PC-3 (cell line): ENCODE measurements around the gene BDKRB2. TPM values are rescaled to one million over a fixed set of nuclear protein-coding genes. Genes with fewer than 3 reads are reported as not detected.

Source experiments
- ATAC-seq: fragments of 200-7000 bp; cut with Tn5 transposase; 2 replicates; pipeline ENCODE4 v1.9.1; 2020; ENCODE audit warnings: mild to moderate bottlenecking, moderate library complexity
- BruUV-seq: library from RNA; stranded (reverse); fragments of 400-500 nt; replicated peaks from 2 replicates; lab custom pipeline; 2021; lab: Mats Ljungman, UMichigan
- CTCF ChIA-PET: fragments of 300-600 bp; sonication (Branson Sonifier 250); formaldehyde crosslinking; loops from one replicate; lab custom pipeline; 2022; ENCODE audit warnings: antibody characterized with exemption; lab: Charles Lee
- POLR2A ChIA-PET: fragments of 300-600 bp; sonication (Branson Sonifier 250); formaldehyde crosslinking; loops from one replicate; lab custom pipeline; 2022; ENCODE audit warnings: antibody characterized with exemption; ENCODE audit not compliant: unreplicated experiment; lab: Charles Lee
- DNase-seq: peaks from one replicate; pipeline ENCODE4 v3.0.0-alpha.2; 2015
- H2AFZ ChIP-seq: fragments of 300-600 bp; sonication (generic); 2 replicates; pipeline ENCODE4 v1.6.0; 2016; ENCODE audit warnings: antibody characterized with exemption, low read length
- H3F3A ChIP-seq: fragments of 300-600 bp; sonication (generic); one replicate; pipeline ENCODE4 v1.6.0; 2017; ENCODE audit warnings: antibody characterized with exemption, low read length, control low read depth, mild to moderate bottlenecking; ENCODE audit not compliant: unreplicated experiment
- H3K27ac ChIP-seq: fragments of 300-600 bp; sonication (generic); 2 replicates; pipeline ENCODE4 v1.5.1; 2016; ENCODE audit warnings: mild to moderate bottlenecking, low read length
- H3K27me3 ChIP-seq: fragments of 300-600 bp; sonication (generic); 2 replicates; pipeline ENCODE4 v1.6.1; 2016; ENCODE audit warnings: low read length, mixed read lengths
- H3K36me3 ChIP-seq: fragments of 300-600 bp; sonication (generic); 2 replicates; pipeline ENCODE4 v1.6.1; 2016; ENCODE audit warnings: low read depth, mixed run types, low read length, mixed read lengths
- H3K4me1 ChIP-seq: fragments of 300-600 bp; sonication (generic); 2 replicates; pipeline ENCODE4 v1.5.1; 2016; ENCODE audit warnings: low read length; ENCODE audit not compliant: insufficient read depth
- H3K4me2 ChIP-seq: fragments of 300-600 bp; sonication (generic); 2 replicates; pipeline ENCODE4 v1.6.0; 2016; ENCODE audit warnings: low read length
- H3K4me3 ChIP-seq: fragments of 300-600 bp; sonication (generic); 2 replicates; pipeline ENCODE4 v1.5.1; 2016; ENCODE audit warnings: mild to moderate bottlenecking, low read length, mixed read lengths
- H3K79me2 ChIP-seq: fragments of 300-600 bp; sonication (generic); 2 replicates; pipeline ENCODE4 v1.6.1; 2017; ENCODE audit warnings: low read length, mixed read lengths
- H3K9ac ChIP-seq: fragments of 300-600 bp; sonication (generic); 2 replicates; pipeline ENCODE4 v1.6.0; 2016; ENCODE audit warnings: mild to moderate bottlenecking, low read length
- H3K9me2 ChIP-seq: fragments of 300-600 bp; sonication (generic); replicated peaks from 2 replicates; pipeline ENCODE4 v1.6.1; 2016; ENCODE audit warnings: mixed run types, low read length, mixed read lengths
- H3K9me3 ChIP-seq: fragments of 300-600 bp; sonication (generic); 2 replicates; pipeline ENCODE4 v1.6.1; 2016; ENCODE audit warnings: low read length, mixed read lengths
- H4K20me1 ChIP-seq: fragments of 300-600 bp; sonication (generic); 2 replicates; pipeline ENCODE4 v1.6.1; 2016; ENCODE audit warnings: low read length, mixed read lengths
- EZH2 ChIP-seq: fragments of 300-600 bp; sonication (generic); IDR thresholded peaks from one replicate; pipeline ENCODE4 v1.6.1; 2017; ENCODE audit warnings: antibody characterized with exemption, mild to moderate bottlenecking, low read length; ENCODE audit not compliant: unreplicated experiment
- EZH2phosphoT487 ChIP-seq: fragments of 300-600 bp; sonication (generic); IDR thresholded peaks from 2 replicates; pipeline ENCODE4 v1.6.1; 2018; ENCODE audit warnings: mild to moderate bottlenecking, antibody characterized with exemption, low read length, borderline replicate concordance
- intact Hi-C: fragments of 100-400 bp; cut with micrococcal nuclease; formaldehyde crosslinking; loops from 2 replicates; pipeline ENCODE4 v1.9.0; 2023
- total RNA-seq: library from RNA; depleted of rRNA; stranded (reverse); fragments of >200 nt; gene quantifications from 2 replicates; pipeline ENCODE4 v1.2.3, GENCODE V29; 2014
- TF ChIP-seq, protein P1 (sequence below): fragments of 300-600 bp; sonication (generic); conservative IDR thresholded peaks from 2 replicates; pipeline ENCODE4 v1.5.1; 2017; ENCODE audit warnings: antibody characterized with exemption, low read depth, mild to moderate bottlenecking, low read length

BDKRB2 gene
- total RNA-seq, 1 experiment from 2014 or later = 0.07 TPM

DNA sequence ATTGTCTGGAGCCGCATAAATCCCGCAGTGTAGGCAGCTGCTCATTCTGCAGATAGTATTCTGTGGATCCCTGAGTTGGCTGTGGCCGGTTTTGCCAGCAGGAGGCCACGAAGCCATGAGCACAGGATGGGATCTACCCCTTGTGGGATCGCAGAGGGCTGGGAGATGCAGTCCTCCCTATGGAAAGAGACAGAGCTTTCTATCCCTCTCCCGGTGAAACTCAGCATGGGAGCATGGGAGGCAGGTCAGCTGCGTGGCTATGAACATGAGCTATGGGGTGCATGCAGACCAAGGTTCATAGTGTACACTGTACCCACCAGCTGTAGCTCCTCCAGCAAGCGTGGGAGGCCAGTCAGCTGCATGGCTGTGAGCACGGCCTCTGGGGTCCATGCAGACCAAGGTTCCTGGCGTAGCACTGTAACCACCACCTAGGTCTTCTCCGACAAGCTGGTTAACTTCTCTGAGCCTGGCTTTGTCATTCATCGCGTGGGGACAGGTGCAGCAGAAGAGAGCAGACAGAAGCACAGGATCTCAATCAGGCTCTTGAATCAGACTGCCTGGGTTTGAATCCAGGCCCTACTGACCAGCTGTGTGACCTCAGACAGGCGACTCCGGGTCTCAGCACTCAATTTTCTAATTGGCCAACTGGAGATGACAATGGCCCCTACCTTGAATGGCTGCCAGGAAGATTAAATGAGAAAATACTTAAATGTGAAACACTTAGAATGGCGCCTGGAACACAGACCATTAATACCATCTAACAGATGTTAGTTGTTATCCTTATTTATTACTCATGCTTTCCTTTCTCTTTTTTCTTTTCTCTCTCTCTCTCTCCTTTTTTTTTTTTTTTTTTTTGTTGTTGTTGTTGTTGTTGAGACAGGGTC is 57.4 kb downstream of the BDKRB2 start:
- ChIA-PET POLR2A (no interaction called here), CTCF (no interaction called here)
- BruUV-seq = no TSS peak
- Histone ChIP-seq H2AFZ (no peak overlapping the region), H3K4me3 (no peak overlapping the region), H3K4me2 (no peak overlapping the region), H3K9me3 (no peaks in the 10 kb centered on the region), H3K9ac (no peak overlapping the region), H3K36me3 (no peaks in the 10 kb centered on the region), H3K79me2 (no peaks in the 10 kb centered on the region), H3K27me3 (peaks cover 2% of the 10 kb centered on the region; the same call in 1 of the 2 replicates), H3F3A (no peaks in the 10 kb centered on the region), H4K20me1 (no peaks in the 10 kb centered on the region), H3K27ac (no peak overlapping the region), H3K9me2 (no peaks in the 10 kb centered on the region), H3K4me1 (no peaks in the 10 kb centered on the region; the same call in 1 of the 2 replicates)
- ATAC-seq (peak; percentile 11; the same call in 1 of the 2 replicates), DNase-seq (no peak)
- no peak for TF ChIP-seq EZH2phosphoT487
- TF ChIP-seq, protein P1, sequence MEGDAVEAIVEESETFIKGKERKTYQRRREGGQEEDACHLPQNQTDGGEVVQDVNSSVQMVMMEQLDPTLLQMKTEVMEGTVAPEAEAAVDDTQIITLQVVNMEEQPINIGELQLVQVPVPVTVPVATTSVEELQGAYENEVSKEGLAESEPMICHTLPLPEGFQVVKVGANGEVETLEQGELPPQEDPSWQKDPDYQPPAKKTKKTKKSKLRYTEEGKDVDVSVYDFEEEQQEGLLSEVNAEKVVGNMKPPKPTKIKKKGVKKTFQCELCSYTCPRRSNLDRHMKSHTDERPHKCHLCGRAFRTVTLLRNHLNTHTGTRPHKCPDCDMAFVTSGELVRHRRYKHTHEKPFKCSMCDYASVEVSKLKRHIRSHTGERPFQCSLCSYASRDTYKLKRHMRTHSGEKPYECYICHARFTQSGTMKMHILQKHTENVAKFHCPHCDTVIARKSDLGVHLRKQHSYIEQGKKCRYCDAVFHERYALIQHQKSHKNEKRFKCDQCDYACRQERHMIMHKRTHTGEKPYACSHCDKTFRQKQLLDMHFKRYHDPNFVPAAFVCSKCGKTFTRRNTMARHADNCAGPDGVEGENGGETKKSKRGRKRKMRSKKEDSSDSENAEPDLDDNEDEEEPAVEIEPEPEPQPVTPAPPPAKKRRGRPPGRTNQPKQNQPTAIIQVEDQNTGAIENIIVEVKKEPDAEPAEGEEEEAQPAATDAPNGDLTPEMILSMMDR = 0 out of 2 replicates have a peak, but pooled peaks have one; percentile 14
- intact Hi-C loops = no loop called here

GRCh38 chr14:96263347-96264199 is 58.9 kb downstream of the BDKRB2 start:
- Histone ChIP-seq H3K27ac (no peak overlapping the region), H3K27me3 (no peaks in the 10 kb centered on the region), H3K4me1 (peaks cover 12% of the 10 kb centered on the region), H3K4me3 (no peak overlapping the region), H3K9ac (no peak overlapping the region), H3K4me2 (no peak overlapping the region), H3K9me3 (no peaks in the 10 kb centered on the region), H4K20me1 (no peaks in the 10 kb centered on the region), H3K36me3 (no peaks in the 10 kb centered on the region), H2AFZ (no peak overlapping the region), H3K79me2 (no peaks in the 10 kb centered on the region), H3K9me2 (no peaks in the 10 kb centered on the region), H3F3A (no peaks in the 10 kb centered on the region)
- TF ChIP-seq EZH2phosphoT487 (no peak), EZH2 (no peak)
- TF ChIP-seq, protein P1 = no peak
- ChIA-PET CTCF (interaction anchor here (0.6 kb wide), 1 partner anchor 811 kb away, joined by 4 read pairs; no protein-coding TSS in a partner anchor), POLR2A (no interaction called here)
- intact Hi-C loops = no loop called here
- no TSS peak for BruUV-seq
- DNase-seq (no peak), ATAC-seq (no peak)
